ENCODE measurements around the gene KIF26A.

DNA sequence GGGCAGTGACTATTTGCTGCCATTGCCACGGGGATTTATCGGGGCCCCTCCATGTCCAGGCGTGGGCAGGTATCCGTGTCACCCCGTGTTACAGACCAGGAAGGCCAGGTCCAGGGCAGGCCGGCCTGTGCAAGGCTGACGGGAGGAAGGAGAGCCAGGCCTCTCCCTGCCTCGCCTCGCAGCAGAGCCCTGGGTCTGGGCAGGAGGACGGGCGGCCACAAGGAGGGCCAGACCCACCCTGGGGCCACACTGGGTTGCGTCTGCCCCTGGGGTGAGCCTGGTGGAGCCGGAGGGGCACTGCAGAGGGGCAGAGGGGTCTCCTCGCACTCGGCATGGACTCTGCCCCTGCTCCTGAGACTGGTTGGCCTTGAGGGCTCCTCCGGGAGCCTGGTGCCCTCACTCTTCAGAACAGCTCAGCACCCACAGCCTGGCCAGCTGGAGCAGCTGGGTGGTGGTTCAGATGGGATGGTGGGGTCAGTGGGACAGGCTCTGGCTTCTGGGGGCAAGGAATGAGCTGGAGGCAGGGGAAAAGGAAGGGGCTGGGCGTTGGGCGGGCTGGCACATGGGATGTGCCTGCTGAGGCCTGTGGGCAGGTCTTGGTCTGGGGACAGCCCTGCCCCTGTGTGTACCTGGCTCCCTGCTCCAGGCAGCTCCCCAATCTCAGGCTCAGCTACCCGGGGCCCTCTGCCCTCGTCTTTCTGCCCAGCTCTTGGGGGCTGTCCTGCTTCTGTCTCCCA lies 53.9 kb downstream of the KIF26A start:
- TF ChIP-seq, protein P1, sequence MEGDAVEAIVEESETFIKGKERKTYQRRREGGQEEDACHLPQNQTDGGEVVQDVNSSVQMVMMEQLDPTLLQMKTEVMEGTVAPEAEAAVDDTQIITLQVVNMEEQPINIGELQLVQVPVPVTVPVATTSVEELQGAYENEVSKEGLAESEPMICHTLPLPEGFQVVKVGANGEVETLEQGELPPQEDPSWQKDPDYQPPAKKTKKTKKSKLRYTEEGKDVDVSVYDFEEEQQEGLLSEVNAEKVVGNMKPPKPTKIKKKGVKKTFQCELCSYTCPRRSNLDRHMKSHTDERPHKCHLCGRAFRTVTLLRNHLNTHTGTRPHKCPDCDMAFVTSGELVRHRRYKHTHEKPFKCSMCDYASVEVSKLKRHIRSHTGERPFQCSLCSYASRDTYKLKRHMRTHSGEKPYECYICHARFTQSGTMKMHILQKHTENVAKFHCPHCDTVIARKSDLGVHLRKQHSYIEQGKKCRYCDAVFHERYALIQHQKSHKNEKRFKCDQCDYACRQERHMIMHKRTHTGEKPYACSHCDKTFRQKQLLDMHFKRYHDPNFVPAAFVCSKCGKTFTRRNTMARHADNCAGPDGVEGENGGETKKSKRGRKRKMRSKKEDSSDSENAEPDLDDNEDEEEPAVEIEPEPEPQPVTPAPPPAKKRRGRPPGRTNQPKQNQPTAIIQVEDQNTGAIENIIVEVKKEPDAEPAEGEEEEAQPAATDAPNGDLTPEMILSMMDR (IDR thresholded peaks at IDR 0.05; ENCODE audit: low read depth, low read length): no peak
- TF ChIP-seq POLR2A (IDR thresholded peaks at IDR 0.05; ENCODE audit: extremely low read depth, insufficient read length) (no peak), MYC (IDR thresholded peaks at IDR 0.05; ENCODE audit: low read depth, low read length) (no peak)
- TF ChIP-seq, protein P2, sequence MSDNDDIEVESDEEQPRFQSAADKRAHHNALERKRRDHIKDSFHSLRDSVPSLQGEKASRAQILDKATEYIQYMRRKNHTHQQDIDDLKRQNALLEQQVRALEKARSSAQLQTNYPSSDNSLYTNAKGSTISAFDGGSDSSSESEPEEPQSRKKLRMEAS (IDR thresholded peaks at IDR 0.05; ENCODE audit: low read depth, low read length): no peak
